HG02938 (cell line): ENCODE measurements around the gene ATRN.
"Not testable (repeated sequence)": the region's sequence is repeated elsewhere in the genome, so short reads cannot be mapped to it uniquely, and the experiment has no call there.

Experiments
- ATAC-seq: cut with Tn5 transposase; IDR thresholded peaks from one replicate; pipeline ENCODE4 v1.9.1; 2021; ENCODE audit warnings: mild to moderate bottlenecking, moderate library complexity; ENCODE audit not compliant: unreplicated experiment

ATRN gene

DNA sequence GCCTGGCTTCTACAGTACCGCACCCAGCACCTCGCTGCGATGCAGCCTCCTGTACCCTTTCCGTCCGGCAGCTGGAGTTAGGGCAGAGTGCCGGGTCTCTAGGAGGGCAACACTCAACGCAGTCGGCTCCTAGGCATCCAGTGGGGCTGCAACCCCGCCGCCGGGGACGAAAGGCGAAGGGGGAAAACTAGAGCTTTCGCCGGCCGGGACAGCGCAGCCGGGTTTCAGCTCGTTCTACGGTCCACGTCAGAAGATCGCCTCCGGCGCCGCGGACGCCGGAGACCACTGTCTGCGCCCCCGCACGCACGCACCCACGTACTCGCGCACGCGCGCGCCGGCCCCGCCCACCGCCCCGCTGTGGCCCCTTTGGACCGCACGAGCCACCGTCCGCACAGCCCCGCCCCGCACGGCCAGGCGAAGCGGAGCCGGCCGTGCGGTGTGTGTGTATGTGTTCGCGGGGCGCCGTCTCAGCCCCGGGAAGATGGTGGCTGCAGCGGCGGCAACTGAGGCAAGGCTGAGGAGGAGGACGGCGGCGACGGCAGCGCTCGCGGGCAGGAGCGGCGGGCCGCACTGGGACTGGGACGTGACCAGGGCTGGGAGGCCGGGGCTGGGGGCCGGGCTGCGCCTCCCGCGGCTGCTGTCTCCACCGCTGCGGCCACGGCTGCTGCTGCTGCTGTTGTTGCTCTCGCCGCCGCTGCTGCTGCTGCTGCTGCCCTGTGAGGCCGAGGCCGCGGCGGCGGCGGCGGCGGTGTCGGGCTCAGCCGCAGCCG, at the start of gene ATRN:
Gene ATRN, plus strand, starts transcription at position 392 of the 770 bp plus-strand sequence. Its CDS starts 90 bp downstream, at position 482.
- peak; percentile 71 for ATAC-seq

DNA sequence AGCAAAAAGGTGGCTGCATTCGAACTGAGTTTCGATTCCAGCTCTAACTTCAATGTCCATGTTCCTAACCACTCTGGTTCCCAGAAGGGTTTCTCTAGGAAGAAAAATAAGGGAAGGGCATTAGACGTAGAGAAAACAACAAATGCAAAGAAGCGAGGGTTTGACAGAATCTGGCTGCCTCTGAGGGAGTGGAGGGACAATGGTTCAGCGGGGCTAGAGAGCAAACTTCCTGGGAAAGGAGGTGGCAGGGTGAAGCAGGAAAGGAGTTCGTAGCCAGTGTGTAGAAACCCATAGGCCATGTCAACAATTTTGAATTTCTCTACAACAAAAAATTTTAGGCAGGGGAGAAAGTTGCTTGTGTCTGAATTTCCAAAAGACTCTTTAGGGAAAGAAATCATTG, 48.8 kb upstream of the ATRN start:
- no peak for ATAC-seq

DNA sequence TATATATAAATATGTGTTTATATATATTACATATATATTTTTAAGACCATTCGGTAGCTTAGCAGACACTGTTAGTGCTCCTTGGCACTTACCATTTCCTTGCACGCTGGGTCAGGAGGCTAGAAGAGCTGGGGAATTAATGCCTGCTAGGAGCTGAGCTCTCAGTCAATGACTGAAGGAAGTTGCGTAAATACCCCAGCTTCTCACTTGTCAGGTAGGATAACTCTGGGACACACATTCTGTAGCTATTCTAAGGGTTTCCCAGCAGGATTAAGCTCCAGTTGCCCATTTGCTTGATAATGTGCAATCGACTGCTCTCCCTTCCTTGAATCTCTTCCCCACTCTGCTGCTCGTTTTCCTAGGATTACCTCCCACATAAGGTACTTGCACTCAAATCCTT, 47.7 kb upstream of the ATRN start:
- ATAC-seq: no peak

DNA sequence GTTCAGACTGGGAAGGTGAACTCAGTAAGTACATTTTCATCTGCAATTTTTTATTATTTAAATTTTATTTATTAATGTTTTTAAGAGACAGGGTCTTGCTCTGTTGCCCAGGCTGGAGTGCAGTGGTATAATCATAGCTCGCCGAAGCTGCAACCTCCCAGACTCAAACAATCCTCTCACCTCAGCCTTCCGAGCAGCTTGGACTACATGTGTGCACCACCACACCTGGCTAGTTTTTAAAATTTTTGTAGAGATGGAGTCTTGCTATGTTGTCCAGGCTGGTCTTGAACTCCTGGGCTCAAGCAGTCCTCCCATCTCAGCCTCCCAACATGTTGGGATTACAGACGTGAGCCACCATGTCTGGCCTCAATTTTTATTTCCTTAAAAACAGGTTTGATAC, 44.1 kb upstream of the ATRN start:
- ATAC-seq: not testable (repeated sequence)

DNA sequence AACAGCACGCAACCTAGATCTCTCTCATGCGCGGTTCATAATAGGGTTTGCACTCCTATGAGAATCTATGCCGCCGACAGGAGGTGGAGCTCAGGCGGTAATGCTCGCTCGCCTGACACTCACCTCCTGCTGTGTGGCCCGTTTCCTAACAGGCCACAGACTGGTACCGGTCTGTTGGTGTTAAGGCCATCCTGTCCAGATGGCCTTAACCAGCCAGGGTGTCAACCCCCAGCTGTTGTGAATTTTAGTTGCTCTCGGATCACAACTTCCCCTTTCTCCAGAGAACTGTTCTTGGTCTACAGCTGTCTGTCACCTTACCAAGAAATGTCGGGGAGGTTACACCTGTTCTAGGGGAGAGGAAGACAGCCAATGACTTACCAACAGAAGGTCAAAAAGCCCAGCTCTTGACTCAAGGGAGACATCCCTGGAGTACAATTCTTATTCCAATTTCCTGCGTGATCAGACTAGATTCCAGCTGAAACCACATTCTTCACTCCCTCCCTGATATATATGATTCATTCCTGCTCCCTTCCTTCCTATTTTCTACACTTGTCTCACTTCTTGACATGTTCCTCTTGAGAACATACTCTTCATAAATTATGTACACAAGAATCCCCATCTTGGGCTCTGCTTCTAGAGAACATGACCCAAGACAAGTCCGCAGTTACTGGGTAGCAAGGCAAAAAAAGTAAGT, 40.3 kb upstream of the ATRN start:
- ATAC-seq: peak; percentile 84

DNA sequence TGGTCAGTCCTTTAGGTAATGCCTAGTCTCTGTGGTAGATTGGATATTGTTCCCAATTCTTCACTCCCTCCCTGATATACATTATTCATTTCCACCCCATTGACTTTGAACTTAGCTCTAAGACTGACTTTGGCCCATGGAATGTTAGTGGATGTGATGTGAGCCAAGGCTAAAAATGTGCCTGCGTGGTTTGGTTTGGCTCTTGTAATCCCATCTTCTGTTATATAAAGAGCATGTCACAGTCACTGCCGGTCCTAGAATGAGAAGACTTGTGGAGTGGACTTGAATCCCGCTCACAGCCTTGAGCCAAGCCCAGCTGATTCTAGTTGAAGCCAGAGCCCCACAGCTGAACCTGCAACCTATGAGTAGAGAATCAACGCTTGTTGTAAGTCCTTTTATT, 39.7 kb upstream of the ATRN start:
- no peak for ATAC-seq

DNA sequence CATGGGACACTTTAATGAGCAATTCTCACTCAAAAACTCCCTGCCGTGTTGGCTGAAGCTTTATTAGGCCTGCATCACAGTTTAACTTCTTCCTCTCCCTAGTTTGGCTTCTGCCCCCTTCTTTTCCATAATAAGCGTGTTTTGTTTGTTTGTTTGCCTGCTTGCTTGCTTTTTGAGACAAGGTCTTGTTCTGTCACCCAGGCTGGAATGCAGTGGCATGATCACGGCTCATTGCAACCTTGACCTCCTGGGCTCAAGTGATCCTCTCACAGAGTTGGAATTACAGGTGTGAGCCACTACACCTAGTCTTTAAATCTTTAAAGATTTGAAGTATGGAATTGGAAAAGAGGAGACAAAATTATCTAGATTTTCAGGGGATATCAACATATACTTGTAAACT, 38.0 kb upstream of the ATRN start:
- ATAC-seq: no peak

DNA sequence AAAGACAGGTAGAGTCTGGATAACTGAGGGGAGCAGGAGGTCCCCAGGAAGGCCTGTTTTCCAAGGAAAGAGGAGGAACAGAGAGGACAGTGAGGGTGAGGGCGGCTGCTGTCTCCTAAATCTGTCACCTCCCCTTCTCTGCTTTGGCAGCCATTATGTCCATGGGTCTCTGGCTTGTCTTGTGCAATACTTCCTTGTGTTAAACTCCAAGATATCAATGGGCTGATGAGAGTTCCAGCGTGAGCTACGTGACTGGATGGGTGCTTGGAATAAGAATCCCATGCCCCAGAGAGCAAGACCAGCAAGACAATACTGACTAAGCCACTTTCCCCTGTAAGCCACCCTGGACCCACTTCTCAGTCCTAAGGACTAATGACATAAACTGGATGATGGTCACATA, 37.1 kb upstream of the ATRN start:
- no peak for ATAC-seq

DNA sequence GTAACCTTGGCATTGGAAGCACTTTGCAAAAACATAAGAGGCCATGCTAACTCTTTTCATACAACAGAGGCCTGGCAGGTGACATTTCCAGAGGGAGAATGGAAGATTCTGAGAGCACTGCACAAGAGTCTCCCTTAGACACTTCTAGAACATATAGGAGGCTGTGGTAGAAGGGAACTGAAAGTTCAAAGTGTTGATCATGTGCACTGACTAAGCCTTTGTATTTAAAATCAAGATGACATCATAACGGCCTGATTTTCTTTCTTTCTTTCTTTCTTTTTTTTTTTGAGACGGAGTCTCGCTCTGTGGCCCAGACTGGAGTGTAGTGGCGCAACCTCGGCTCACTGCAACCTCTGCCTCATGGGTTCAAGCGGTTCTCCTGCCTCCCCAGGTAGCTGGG, 36.6 kb upstream of the ATRN start:
- ATAC-seq: no peak

DNA sequence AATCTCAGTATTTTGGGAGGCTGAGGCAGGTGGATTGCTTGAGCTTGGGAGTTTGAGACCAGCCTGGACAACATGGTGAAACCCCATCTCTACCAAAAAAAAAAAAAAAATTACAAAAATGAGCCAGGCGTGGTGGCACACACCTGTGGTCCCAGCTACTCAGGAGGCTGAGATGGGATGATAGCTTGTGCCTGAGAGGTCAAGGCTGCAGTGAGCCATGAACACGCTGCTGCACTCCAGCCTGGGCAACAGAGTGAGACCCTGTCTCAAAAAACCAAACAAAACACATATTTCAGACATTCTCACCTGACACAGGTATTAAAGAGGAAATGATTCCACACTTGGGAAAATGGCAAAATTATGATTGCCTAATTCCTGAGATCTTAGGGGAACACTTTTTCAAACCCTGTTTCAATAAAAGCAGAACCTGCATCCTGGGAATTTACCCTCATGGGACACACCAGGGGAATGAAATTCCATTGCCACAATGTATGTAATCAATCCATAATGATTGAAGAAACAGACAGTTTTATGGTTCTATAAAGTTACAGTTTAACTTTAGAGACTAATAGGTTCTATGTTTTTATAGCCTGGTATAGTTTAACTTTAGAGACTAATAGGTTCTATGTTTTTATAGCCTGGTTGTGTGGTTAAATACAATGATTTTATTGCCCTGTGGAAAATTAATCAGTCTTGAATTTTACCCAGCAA, 33.8 kb upstream of the ATRN start:
- no peak for ATAC-seq

DNA sequence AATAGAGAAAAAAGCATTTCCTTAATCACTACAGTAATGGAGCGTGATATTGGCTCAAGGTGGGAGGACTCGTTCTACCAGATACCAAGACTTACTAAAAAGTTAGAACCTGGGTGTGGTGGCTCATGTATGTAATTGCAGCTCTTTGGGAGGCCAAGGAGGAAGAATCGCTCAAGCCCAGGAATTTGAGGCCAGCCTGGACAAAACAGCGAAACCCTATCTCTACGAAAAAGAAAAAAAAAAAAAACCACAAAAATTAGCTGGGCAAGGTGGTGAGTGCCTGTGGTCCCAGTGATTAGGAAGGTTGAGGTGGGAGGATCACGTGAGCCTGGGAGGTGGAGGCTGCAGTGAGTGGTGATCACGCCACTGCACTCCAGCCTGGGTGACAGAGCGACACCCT, 24.0 kb upstream of the ATRN start:
- no peak for ATAC-seq

DNA sequence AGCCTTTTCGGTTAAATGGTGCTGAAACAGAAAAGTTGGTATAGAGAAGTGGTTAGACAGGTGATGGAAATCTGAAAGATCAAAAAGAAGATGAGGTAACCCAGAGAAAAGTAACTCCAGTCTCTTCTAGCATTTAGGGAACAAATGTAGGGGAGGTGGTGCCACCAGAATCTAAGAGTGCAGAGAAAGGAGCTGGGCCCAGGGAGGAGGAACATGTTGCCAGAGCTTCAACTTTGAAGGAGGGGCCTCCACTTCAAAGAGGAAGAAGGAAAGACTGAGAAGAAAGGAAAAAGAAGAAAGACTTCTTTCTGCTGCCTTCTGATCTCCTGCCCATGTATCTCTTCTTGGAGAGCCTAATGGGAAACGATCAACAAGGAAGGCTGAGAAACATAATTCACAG, 23.5 kb upstream of the ATRN start:
- no peak for ATAC-seq

DNA sequence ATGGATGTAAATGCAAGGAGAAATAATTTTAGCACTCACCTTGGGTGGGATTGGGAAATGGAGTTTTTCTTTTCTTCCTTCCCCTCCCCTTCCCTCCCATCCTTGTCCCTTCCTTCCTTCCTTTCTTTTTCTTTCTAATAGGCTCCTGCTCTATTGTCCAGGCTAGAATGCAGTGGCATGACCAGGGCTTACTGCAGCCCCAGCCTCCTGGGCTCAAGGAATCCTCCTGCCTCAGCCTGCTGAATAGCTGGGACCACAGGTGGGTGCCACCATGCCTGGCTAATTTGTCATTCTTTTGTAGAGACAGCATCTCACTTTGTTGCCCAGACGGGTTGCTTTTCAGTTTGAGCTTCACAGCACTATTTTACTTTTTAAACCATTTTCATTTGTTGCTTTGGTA, 21.5 kb upstream of the ATRN start:
- no peak for ATAC-seq

DNA sequence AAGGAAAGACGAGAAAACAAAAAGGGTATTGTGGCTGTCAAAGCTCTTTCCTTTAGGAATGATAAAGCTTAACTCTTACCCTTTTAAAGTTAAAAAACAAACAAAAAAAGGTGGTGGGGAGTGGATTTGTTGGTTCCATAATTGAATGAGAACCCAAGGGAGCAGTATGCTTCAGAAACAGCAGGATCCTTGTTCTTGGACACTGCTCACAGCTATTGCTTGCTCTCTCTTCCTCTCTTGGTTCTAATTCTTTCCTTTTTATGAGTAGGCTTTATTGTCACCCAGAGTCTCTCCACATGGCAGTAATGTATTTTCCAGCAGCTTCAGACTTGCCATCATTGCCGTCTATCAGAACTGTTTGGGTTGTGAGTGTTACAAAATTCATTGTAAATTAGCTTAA, 18.7 kb upstream of the ATRN start:
- ATAC-seq: no peak

DNA sequence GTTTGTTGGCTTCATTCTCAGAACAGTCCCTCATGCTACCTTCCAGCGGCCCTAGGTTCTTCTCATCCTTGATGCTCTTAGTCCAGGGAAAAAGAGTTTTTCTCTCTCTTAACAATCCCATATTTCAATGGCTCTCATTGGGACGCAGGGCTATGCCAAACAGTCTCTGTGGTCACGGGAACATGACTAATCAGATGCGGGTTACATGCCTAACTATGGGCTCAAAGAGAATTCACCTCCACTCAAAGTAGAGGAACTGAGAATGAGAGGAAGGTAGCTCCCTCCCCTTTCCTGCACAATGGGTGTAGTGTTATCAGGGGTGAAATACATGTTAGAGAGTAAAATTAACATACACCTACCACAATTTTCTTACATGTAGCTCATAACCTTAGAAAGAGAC, 18.1 kb upstream of the ATRN start:
- ATAC-seq: no peak

DNA sequence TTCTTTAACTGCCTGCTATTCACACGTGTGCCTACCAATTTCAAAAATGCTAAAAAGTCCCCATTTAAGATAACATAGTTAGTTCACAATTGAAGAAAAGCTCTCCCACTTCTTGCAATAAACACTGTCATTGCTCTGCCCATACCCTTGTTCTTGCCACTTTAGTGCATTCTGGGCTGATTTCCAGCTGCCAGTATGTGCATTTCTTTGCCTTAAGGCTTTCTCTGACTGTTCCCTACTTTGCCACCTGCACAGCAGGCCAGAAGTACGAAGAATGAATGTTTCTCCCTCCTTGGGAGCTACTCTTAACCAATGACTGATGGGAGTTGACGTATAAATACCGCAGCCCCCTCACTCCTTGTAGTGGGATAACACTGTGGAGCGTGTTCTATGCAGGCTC, 16.0 kb upstream of the ATRN start:
- no peak for ATAC-seq

DNA sequence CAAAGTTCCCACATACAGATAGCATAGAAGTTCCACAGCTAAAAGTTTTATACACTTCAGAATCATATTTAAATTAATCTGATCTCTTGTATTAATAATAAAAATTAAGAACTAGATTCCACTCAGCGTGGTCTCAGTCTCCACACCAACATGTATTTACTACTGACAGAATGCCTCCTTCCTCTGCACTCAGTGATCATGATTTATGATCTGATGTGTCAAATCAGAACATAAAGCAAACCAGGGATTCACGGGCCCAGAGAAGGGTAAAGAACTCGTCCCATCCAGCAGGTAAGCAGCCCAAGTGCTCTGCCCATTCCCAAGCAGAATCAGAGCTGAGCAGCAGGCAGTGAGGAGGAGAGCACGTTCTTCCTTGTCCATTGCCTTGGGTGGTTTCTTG, 14.2 kb upstream of the ATRN start:
- ATAC-seq: no peak

DNA sequence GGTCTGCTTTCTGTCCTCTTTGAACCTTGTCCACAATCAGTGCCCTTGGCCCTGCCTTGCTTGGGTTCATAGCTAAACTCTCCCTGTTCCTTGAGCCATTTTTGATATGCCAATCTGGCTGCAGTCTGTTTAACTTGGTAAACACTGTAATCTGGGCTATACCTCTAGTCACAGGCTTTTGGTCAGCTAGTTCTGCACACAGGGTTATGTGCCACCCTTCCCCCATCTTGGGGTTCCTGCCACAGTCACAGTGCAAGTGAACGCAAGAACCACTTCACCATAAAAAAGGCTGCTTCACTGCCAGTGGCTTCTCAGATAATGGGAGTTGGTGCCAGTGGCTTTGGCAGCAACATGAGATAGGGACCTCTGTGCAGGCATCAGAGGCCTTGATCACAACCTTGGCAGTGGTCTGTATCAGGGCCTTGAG, 10.9 kb upstream of the ATRN start:
- no peak for ATAC-seq

DNA sequence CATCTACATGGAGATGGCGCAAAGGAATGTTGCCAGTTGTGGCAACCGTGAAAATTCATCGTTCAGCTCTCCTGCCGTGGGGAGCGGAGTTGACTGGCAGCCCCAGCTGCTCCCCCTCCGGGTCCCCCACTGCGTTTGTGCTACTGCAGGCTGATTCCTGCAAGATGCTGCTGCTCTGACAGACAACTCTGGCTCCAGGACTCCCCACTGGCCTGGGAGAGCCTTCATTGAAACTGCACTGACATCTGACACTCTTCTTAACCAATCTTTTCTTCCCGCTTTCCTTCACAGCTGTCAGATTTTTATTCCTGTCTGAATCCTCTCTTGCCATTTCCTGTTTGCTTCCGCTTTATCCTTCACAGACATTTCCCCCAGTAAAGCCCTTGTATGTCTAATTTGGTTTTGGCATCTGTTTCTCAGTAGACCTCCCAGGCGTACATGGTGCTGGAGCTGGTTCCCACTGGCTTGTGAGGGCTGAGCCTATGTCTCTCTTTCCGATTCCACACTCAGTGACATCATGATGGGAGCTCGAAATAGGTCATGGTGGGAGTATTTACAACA, 9.5 kb upstream of the ATRN start:
- ATAC-seq: no peak

DNA sequence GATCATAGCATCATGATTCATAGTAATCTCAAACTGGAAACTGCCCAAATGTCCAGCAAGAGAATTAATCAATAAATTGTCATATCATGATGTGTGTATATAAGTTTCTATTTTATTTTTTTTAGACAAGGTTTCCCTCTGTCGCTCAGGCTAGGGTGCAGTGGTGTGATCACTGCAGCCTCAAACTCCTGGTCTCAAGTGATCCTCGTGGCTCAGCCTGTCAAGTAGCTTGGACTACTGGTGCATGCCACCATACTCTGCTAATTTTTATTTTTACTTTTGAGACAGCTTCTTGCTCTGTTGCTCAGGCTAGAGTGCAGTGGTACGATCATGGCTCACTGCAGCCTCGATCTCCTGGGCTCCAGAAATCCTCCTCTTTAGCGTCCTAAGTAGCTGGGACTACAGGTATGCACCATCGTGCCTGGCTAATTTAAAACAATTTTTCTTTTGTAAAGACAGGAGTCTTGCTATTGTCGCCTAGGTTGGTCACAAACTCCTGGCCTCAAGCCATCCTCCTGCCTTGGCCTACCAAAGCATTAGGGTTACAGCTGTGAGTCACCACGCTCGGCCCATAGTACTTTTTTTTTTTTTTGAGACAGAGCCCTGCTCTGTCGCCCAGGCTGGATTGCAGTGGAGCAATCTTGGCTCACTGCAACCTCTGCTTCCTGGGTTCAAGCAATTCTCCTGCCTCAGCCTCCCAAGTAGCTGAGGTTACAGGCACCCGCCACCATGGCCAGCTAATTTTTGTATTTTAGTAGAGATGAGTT, 8.7 kb upstream of the ATRN start:
- no peak for ATAC-seq

DNA sequence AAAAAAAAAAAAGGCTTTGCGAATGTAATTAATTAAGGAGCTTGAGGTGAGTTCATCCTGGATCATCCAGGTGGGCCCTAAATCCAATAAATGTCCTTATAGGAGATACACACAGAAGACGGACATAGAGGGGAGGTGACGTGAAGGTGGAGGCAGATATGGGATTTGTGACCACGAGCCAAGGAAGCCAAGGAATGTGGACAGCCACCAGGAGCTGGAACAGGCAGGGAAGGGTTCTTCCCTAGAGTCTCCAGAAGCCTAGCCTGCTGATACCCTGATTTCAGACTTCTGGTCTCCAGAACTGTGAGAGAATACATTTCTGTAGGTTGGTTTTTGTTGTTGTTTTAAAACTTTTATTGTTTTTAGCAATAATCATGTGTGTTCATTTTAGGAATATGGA, 6.7 kb upstream of the ATRN start:
- no peak for ATAC-seq
